Measurements from ENCODE around the gene VEPH1. TPM values are rescaled to one million over a fixed set of nuclear protein-coding genes. Genes with fewer than 3 reads are reported as not detected.

The VEPH1 gene
- polyA plus RNA-seq, 4 donors = 49.1 to 60.4 (median 53.8) TPM

DNA sequence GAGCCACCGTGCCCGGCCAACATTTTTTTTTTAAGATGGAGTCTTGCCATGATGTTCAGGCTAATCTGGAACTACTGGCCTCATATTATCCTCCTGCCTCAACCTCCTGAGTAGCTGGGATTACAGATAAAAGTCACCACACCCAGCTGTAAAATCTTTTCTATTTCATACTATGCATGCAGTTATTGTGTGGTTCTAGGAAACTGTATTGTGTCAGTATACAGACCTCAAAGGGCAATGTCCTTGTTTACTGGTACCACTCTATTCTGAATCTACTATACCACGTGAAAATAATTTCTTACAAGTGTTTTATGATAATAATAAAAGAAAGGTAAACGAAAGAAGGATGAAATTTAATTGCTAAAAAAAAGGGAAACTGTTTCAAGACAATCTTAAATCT, 190.0 kb downstream of the VEPH1 start:
- DNase-seq (ENCODE audit: low read depth in 4 of 4, low spot score in 2 of 4) = no peak

- DNase-seq (ENCODE audit: low read depth in 4 of 4, low spot score in 2 of 4) = no peak
These were observed 190.9 kb downstream of the VEPH1 start for GRCh38 chr3:157312376-157312745.

DNA sequence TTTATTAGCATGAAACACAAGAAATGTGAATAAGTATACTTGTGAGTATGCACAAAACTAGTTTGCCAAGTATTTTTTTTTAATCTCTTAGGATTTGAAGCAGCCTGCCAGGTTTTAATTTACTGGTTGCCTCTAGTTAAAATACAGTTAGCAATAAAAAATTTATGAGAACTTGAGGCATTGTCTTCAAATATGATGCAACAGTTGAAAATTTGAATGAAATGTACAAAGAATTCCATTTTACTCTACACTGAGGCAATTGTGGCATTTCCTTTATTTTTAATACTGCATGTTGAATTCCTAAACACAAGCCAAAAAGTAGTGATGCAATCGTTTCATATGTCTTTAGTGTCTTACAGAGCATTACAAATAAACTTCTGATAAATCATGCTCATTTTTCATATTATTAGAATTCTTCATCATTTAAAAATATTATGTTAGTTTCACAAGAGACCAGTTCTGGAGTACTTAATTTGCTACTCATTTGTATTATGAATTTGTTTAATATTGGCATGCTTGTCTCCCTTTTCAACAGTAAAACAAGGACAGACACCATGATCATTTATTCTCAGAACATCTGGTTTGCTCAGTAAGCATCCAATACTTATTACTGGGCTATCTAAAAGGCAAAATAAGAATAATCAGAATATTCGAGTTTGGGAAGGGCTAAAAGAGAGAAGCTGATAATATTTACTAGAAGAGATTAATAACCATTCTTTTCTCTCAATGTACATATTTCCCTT, 191.4 kb downstream of the VEPH1 start:
- no peak for DNase-seq (ENCODE audit: low read depth in 4 of 4, low spot score in 2 of 4)

DNA sequence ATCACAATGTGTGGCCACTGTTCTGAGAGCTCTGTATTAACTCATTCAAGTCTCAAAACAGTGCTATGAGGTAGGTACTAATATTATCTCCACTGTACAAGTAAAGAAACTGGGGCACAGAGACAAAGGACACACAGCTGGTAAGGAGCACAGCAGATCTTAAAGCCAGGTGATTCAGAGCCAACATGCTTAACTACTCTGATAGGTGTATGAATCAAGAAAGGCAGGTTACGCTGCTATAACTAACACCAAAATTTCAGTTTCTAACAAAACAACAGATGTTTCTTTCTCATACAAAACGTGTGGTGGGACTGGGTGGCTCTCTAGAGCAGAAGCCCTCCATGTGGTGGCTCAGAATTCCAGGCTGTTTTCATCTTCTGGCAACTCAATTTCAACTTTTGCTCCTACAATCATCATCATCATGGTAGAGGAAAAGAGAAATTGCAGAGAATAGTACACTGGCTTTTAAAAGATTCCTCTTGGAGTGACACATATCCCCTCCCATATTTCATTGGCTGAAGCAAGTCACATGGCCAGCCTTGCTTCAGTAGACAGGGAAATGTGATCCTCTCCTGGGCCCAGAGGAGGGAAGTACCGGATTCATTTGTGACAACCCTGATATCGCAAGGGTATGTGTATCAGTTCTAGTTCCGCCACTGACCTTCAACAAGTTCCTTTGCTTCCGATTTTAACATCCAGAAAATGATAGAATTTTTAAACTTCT, 192.7 kb downstream of the VEPH1 start:
- DNase-seq (ENCODE audit: low read depth in 4 of 4, low spot score in 2 of 4) = no peak

DNA sequence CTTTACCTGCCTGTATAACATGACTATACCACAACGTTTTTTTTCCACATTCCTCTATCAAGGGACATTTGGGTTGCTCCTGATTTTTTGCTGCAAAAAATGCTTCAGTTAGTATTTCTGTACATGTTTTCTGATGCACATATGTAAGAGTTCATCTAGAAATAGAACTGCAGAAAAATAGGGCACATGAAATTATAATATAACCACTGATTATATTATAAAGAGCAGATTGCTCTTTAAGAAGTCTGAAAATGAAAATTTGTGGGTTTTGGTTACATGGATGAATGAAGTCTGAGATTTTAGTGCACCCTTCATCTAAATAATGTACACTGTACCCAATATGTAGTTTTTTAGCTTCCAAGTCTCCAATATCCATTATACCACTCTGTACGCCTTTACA, 196.7 kb downstream of the VEPH1 start:
- no peak for DNase-seq (ENCODE audit: low read depth in 4 of 4, low spot score in 2 of 4)

DNA sequence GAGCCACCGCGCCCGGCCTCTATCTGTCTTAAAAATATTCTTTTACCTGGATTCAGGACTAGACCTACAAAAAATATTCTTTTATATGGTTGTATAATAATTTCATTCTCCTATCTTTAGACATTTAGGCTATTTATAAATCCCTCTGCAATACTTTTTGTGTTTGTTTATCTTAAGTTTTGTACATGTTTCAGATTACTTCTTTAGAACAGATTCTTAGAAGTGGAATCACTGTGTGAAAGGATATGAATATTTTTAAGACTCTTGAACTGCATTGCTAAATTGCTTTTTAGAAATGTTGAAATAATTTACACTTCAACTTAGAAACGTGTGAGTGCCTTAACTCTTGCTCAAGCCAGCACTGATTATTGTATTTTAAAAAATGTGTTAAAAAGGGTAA, 197.8 kb downstream of the VEPH1 start:
- DNase-seq (ENCODE audit: low read depth in 4 of 4, low spot score in 2 of 4) = no peak

DNA sequence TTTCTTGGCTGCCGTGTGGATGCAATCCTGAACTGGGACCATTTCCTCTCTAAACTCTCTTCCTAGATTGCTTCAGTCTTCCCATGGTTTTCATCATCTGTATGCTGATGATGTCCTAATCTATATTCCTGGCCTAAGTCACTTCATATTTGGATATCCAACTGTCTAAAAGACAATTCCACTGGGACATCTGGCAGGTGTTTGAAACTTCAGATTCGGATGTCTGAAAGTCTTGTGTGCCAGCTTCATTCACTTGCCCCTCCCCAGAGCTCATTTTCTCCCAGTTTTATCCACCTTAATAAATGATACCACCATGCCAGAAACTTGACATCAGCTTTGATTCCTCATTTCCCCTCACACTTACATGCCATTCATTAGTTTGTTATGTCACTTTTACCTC, 201.5 kb downstream of the VEPH1 start:
- DNase-seq (ENCODE audit: low read depth in 4 of 4, low spot score in 2 of 4) = no peak

- no peak for DNase-seq (ENCODE audit: low read depth in 4 of 4, low spot score in 2 of 4)
These were observed 202.1 kb downstream of the VEPH1 start for GRCh38 chr3:157300981-157301663.

- DNase-seq (ENCODE audit: low read depth in 4 of 4, low spot score in 2 of 4) = no peak
These were observed 203.1 kb downstream of the VEPH1 start for GRCh38 chr3:157300094-157300493.

- no peak for DNase-seq (ENCODE audit: low read depth in 4 of 4, low spot score in 2 of 4)
These were observed 205.8 kb downstream of the VEPH1 start for GRCh38 chr3:157297328-157297915.

GRCh38 chr3:157294953-157295352, 208.3 kb downstream of the VEPH1 start:
- no peak for DNase-seq (ENCODE audit: low read depth in 4 of 4, low spot score in 2 of 4)

DNA sequence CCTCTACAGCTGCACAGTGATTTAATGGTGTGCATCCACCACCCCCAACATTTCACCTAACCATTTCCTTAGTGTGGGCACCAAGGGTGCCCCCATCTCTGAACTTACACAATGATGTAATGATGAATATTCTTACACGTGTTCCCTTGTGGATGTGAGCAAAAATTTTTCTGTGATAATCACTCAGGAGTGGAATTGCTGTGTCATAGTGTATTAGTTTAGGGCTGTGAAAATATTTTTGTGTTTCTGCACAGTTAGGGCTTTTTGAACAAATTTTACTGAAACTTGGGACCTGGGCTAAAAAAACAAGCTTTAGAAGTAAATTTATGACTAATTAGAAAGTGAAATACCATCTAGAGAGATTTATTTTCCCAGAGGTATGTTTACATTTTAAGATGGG, 208.7 kb downstream of the VEPH1 start:
- DNase-seq (ENCODE audit: low read depth in 4 of 4, low spot score in 2 of 4) = no peak

GRCh38 chr3:157290766-157291165, 212.4 kb downstream of the VEPH1 start:
- DNase-seq (ENCODE audit: low read depth in 4 of 4, low spot score in 2 of 4) = no peak

DNA sequence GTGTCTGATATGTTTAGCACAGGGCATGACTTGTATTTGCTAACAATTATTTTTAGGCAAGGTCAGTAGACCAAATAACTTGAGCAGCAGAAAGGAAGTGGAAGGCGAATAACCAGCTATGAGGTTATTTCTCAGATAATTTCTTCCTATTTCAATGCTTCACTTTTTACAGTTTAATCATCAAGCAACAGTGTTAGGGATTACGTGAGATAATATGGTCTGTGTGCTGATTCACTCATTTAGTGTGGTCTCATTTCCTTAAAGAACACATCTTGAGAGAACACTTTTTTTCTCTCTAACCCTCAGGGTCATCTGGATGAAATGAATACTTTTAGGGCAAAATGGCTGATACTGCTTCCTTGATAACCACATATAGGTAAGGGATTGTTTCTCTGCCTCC, 217.2 kb downstream of the VEPH1 start:
- no peak for DNase-seq (ENCODE audit: low read depth in 4 of 4, low spot score in 2 of 4)

GRCh38 chr3:157285141-157285540, 218.1 kb downstream of the VEPH1 start:
- DNase-seq (ENCODE audit: low read depth in 4 of 4, low spot score in 2 of 4) = no peak

DNA sequence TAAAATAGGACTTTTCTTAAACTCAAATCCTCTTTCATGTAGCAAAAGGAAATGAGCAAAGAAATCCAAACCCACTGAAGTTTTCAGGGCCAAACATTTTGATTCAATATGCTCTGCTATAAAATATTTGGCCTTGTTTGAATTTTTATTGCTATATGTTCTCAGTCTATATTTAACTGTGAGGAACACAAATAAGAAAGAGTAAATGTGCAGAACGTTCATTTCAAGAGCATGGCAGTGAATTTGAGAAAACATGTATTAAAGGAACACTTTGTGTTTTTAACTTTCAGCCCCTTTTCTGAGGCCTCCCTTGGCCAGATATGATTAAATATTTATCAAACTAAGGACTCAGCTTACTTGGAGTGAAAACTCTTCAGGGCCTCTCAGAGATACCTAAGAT, 218.5 kb downstream of the VEPH1 start:
- DNase-seq (ENCODE audit: low read depth in 4 of 4, low spot score in 2 of 4) = no peak

DNA sequence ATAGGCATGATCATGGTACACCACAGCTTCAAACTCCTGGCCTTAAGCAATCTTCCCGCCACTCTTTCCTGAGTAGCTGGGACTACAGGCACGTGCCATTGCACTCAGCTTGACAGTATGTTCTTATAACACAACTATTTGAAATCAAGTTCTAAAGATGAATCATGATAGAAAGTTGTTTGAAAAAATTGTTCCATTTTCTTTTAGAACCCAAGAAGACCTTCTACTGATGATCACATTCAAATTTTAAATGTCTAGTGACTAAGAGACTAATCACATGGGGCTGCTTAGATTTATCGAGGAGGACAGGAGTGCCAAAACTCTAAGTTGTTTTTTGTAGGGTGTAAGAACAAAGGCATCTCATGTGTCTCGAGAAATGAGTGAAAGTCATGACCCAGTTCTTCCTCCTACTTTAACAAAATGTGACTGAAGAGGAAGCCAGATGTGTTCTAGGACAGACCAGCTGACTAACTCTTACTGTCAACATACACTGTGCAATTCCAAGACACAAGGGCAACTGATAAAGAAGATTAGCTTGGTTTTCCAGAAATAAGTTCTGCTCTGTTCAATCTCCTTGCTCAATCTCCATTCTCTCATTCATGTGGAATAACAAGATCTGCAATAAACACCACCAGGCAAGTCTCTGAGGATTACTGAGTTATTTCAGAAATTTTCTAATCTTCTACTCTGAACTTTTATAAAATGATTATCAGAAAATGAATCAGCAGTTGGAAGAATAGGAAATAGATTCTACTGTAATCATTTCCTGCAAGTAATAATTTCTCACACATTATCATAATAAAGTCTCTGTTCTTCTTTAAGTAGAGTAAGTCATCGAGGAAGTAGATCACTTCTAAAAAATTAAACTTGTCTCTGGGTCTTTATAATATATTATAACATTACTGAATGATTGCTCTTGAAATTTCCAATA, 220.7 kb downstream of the VEPH1 start:
- DNase-seq (ENCODE audit: low read depth in 4 of 4, low spot score in 2 of 4) = no peak

- no peak for DNase-seq (ENCODE audit: low read depth in 4 of 4, low spot score in 2 of 4)
These were observed 222.4 kb downstream of the VEPH1 start for GRCh38 chr3:157280786-157281185.

DNA sequence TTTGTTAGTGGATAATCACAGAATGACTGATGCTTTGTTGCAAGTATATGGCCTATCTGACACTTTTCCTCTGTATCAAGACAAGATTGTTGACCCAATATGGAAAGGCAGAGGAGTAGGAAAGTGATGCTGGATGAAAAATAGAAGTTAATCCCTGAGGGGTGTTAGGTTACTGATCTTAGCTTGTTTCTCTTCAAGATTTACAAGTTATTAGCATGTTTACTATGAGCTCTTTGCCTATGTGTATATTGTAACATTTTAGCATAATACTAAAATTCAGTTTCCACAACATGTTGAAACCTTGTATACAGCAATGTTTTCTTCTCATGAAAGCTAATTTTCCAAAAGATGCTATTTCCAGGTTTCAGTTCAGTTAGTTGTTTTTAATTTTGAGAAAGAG, 222.9 kb downstream of the VEPH1 start:
- DNase-seq (ENCODE audit: low read depth in 4 of 4, low spot score in 2 of 4) = no peak

DNA sequence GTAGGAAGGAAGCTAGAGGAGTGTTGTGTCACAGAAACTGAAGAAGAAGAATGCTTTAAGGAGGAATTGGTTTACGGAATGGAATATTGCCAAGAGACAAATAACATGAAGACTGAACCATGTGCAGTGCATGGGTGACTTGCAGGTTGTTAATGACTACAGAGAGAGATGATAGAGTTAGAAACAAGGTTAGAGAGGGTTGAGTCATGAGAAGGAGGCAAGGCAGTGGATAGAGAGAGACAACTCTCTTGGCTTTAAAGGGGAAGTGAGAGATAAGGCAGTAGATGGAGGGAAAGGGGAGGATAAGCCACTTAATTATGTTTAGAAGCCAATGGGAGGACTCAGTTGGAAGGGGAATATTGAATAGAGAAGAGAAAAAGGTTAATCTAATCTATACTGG, 224.0 kb downstream of the VEPH1 start:
- DNase-seq (ENCODE audit: low read depth in 4 of 4, low spot score in 2 of 4) = no peak

Data from left renal cortex interstitium (tissue), 4 donors.